Epidermal melanocyte (primary cell): ENCODE measurements around the gene SF3A2.

Experiments used
- DNase-seq: peaks from one replicate; pipeline ENCODE4 v3.0.0; 2011; ENCODE audit warnings: low spot score; ENCODE audit not compliant: insufficient read length

The SF3A2 gene

GRCh38 chr19:2207008-2207407 is 29.6 kb upstream of the SF3A2 start:
- DNase-seq, result no peak

DNA sequence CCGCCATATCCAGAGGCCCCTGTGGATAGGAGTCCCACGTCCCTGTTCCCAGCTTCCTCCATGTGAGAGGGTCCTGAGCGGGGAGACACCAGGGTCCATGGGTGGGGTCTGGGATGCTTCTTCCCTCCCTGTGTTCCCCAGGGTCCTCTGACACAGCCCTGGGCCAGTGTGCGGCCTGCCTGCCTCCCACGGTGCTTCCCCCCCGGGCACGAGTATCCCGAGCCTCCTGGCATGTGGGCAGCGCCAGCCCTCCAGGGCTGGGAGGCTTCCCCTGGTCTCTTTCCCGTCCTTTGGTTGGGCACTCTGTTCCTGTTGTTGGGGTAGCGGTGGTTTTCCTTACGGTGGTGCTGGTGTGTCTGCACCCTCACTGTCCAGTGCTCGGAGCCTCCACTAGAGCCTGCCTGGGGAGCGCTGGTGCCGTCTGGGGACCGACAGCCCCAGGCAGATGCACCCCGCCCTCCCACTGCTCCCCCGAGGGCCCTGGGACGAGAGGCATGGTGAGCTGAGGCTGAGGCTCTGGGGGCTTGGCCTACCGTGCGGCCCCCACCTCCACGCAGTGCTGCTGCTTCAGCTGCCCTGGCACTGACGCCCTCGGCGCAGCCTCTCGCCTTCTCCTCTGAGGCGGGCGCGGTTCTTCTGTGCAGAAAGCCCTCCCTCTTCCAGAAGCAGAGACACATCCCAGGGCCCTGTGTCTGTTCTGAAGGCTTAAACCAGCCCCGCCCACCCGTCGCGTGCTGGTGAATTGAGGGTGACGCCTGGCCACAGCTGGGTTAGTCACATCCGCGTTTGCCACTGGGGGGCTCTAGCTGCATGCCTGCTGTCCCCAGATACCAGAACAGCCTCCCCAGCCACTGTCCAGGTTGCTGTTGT is 28.4 kb upstream of the SF3A2 start:
- peak; percentile 73 for DNase-seq

- DNase-seq, result no peak
Observed at GRCh38 chr19:2208975-2209374, 27.6 kb upstream of the SF3A2 start.

DNA sequence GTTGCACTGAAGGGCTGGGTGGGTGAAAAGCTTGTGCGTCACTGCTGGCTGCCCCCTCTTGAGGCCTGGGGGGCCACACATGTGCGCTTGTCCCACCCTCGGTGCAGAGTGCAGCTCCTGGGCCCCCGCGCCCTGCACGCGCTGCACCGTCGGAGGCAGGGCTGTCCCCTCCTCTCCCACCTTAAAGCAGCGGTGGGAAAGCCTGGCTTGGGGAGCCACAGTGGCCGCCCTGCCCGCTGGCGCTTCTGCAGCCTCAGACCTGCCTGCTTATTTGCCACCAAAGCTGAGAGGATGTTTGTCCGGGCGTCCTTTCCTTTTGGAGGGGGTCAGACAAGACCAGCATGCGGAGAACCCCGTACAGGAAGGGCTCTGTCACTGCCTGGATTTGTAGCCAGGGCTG is 27.2 kb upstream of the SF3A2 start:
- DNase-seq, result no peak

DNA sequence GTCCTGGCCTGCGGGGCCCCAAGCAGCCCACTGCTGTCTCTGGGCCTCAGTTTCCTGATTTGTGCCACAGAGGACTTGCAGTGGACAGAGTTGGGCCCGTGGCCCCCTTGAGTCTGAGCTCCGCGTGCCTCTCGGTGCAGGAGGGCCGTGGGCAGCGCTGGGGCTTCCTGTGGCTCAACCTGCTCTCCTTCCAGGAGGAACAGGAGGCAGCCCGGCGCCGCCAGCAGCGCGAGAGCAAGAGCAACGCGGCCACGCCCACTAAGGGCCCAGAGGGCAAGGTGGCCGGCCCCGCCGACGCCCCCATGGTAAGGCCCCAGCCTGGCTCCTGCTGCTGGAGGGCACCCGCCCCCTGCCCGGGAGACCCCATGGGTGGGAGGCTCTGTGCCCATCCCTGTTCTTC is 26.4 kb upstream of the SF3A2 start:
- DNase-seq, result no peak

DNA sequence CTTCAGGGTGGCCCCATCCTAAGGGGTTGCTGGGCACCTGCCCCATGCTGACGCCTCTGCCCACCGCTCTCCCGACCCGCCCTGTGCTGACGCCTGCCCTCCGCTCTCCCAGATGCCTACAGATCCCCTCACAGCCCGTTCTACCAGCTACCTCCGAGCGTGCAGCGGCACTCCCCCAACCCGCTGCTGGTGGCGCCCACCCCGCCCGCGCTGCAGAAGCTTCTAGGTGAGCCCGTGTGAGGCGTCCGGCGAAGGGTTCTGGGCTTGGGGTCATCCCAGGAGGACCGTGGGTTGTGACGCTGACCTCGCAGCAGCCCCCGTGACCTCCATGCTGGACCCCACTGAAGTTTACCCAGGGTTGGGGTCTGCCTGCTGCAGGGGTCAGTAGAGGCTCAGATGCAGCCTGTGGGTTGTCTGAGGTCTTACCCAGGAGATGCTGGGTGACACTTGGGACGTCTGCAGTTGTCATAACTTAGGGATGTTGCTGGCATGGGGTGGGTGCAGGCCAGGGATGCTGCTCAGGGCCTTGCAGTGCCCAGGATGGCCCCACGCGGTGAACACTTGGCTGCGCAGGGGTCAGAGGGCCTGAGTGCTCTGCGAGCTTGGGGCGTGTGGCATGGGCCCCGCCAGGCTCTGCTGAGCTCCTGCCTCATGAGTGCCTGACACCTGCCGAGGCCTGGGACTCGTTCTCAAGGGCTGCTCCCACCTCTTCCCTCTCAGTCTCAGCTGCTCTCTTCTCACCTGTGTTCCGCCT is 25.5 kb upstream of the SF3A2 start:
- no peak for DNase-seq

- DNase-seq, result no peak
Observed at GRCh38 chr19:2212861-2213711, 23.5 kb upstream of the SF3A2 start.

DNA sequence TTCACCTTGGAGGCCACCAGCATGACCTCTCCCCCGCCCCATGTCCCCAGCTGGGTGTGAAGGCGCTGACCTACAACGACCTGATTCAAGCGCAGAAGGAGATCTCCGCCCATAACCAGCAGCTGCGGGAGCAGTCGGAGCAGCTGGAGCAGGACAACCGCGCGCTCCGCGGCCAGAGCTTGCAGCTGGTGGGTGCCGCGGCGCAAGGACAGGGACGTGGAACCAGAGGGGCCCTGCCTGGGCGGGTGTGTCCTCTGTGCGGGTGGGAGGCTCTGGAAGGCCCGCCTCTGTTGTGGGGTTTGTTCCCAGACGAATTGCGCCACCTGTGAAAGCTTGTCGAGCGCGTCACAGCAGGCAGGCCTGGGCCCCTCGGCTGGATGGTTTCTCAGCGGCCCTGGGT is 22.8 kb upstream of the SF3A2 start:
- no peak for DNase-seq

- DNase-seq, result no peak
Observed at GRCh38 chr19:2214251-2214650, 22.4 kb upstream of the SF3A2 start.

DNA sequence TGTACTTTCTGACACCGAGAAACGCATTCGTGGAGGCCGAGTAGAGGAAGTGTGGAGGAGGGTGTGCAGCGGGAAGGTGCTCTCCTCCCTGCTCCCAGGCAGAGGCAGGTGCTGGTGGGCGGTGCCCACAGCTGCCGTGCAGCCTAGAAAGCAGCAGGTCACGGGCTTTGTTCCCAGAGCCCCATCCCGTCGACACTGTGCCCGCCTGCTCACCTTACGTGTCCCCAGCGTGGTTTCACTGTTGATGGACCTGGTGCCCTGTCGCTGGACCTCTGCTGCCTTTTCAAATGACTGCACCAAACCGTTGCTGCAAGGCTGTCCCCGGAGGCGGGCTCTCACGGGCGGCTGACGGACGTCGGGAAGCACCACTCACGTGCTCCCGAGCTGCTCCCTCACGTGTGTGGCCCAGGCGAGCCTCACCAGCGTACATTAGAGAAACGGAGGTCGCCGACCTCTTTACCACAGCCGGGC is 21.3 kb upstream of the SF3A2 start:
- no peak for DNase-seq

GRCh38 chr19:2216361-2217225 is 20.0 kb upstream of the SF3A2 start:
- DNase-seq, result no peak

- no peak for DNase-seq
Observed at GRCh38 chr19:2217591-2217990, 19.0 kb upstream of the SF3A2 start.

GRCh38 chr19:2219726-2220125 is 16.9 kb upstream of the SF3A2 start:
- DNase-seq, result no peak

DNA sequence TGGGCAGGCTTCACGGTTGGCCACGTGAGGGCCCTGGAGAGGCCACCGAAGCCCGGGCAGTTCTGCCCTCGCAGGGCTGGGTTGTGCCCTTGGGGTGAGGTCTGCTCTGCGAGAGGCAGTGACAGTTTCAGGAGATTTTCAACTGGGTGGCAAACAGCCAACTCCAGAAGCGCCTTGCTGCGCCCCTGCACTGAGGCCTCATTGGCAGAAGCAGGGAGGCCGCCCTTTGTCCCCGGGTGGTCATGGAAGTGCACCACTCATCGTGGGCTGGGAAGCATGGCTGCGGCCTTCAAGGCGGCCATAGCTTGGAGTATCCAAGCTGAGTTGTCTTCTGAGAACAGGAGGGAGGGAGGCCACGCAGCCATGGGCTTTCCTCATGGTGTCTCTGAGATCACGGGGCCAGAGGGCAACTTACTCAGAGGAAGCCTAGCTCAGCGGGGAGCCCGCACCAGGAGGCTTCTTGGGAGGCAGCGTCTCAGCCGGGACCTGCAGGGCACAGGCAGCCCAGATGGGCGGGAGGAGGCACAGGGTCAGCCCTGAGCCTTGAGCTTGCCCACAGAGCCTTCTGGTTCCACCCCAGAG is 15.3 kb upstream of the SF3A2 start:
- DNase-seq, result no peak

GRCh38 chr19:2221918-2222317 is 14.7 kb upstream of the SF3A2 start:
- DNase-seq, result no peak

GRCh38 chr19:2223391-2223790 is 13.2 kb upstream of the SF3A2 start:
- DNase-seq, result no peak

GRCh38 chr19:2223959-2224358 is 12.7 kb upstream of the SF3A2 start:
- no peak for DNase-seq

- DNase-seq, result no peak
Observed at GRCh38 chr19:2224754-2225349, 11.8 kb upstream of the SF3A2 start.

DNA sequence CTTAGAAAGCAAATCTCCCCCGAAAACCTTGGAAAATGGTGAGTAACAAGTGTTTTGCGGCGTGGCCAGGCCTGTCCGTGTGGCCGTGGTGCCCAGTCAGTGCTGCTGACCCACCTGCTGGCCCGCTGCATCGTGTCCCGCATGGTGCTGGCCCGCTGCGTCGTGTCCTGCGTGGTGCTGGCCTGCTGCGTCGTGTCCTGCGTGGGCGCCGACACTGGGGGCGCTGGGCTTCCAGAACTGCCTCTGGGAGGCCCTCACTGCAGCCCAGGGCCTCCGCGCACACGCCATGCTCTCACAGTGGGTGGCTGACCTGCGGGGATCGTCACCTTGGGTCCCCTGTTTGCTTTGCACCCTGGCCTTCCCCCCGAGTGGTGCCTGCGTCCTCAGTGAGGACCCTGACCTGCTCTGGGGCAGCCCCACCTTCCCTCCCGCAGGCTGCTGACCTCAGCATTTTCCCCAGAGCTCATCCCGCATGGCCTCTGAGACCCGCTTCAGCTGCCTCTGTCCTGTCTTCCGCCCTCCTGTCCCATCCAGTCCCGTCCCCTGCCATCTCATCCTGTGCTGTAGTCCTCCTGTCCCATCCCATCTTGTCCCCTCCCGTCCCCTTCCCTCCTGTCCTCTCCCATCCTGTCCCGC is 11.1 kb upstream of the SF3A2 start:
- DNase-seq, result no peak
